VCaP (cell line): ENCODE results near the gene SHISA3.

Experiments used
- H3K27ac ChIP-seq: fragments of 450-650 bp; 2 replicates; pipeline ENCODE4 v1.5.1; 2017
- CTCF ChIP-seq: fragments of 450-650 bp; conservative IDR thresholded peaks from 2 replicates; pipeline ENCODE4 v1.5.1; 2017; ENCODE audit warnings: mild to moderate bottlenecking, moderate library complexity

The SHISA3 gene

GRCh38 chr4:42401171-42401570, 3.9 kb downstream of the SHISA3 start:
- no peak overlapping the region for H3K27ac ChIP-seq
- peak; percentile 53 for TF ChIP-seq CTCF

- peak; percentile 18; the same call in 1 of the 2 replicates for TF ChIP-seq CTCF
Observed at GRCh38 chr4:42404001-42404400, 6.7 kb downstream of the SHISA3 start.

DNA sequence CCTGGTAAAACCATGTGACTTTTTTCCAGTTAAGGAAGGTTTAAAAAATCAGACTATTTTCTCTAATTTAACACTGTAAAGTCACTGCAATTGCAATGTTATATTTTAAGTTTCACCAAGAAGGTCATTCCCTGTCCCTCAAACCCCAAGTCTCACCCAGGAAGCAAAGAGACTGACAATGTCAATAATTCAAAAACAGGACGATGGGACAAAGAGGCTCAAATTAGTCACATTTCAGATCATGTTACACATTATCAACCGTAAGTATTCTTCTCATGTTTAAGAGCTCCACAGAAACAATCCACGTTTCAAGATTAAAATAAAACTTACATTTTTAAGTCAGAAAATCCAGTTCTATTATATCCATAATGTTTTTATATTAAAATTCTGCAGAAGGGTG, 13.2 kb downstream of the SHISA3 start:
- no peak overlapping the region for H3K27ac ChIP-seq
- no peak for TF ChIP-seq CTCF

More at GRCh38 chr4:42404001-42404400, 6.7 kb downstream of the SHISA3 start:
- no peak overlapping the region for H3K27ac ChIP-seq

DNA sequence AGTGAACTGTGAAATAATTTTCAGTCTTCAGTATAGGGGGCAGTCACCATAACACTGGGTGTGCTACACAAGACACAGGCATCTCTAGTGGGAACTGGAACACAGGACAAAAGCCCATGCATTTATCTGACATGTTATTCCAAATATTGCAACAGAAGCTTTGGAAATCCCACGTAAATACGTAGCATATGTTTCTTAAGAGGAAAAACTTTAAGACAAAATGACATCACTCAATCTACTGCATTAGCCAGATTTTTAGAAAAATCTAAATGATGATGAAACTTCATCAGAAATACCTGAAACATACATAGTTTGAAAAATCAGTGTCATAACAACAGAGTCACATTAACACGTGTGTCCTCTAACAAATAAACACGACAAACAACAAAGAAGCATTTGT, 14.5 kb downstream of the SHISA3 start:
- TF ChIP-seq CTCF, result no peak
- H3K27ac ChIP-seq, result no peak overlapping the region

- no peak overlapping the region for H3K27ac ChIP-seq
- no peak for TF ChIP-seq CTCF
Observed at GRCh38 chr4:42412251-42412650, 15.0 kb downstream of the SHISA3 start.

DNA sequence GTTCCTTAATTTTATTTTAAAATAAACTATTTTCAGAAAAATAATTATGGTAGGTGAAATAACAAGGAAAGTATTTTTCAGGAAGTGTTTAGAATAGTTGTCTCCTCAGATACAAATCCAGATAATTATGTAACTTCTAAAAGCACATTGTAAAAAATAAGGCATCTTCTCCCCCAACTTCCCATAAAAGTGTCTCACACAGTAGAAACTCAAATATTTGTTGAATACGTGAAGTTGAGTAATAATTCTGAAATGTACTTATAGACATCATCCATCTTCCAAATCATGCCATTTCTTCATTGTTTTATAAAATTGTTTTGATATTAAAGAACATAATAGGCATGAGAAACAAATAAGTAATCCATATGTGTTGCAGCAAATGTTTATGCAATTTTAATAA, 18.0 kb downstream of the SHISA3 start:
- no peak overlapping the region for H3K27ac ChIP-seq

DNA sequence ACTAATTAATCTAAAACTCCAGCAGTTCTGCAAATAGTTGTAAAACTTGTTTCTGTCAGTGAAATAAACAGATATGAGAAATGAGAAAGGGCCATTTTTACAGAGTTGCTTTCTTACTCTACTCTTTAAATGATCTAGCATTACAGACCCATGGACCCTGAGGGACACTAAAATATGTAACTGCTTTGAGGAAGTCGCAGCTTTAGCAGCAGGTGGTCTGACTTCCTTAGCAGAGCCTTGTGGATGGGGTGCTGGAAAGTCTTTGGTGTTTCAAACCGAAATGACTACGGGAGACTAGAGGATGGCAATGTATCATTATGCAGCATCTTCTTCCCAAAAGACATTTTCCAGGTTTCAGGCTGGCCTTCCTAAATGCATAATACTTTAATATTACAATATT, 18.7 kb downstream of the SHISA3 start:
- no peak overlapping the region for H3K27ac ChIP-seq
- no peak for TF ChIP-seq CTCF

More for the DNA sequence above, 18.0 kb downstream of the SHISA3 start:
- no peak for TF ChIP-seq CTCF

DNA sequence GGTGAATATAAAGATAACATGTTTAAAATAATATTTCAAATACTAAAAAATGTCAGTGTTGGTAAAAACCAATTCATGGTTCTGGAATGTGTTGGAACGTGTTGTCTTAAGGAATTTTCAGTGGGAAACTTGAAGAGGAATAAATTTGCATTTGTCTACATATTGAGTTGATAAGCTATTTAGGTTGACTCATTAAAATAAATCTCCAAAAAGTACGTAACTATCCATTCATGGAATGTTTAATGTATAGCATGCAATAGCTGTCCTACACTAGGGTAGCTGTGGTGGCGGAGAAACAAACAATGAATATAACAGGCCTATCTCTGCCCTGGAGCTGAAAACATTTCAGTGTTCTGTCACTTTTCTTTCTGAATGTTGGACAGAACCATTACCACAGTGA, 20.3 kb downstream of the SHISA3 start:
- no peak for TF ChIP-seq CTCF
- no peak overlapping the region for H3K27ac ChIP-seq
